ENCODE results near the gene TMEM51. TPM values are rescaled to one million over a fixed set of nuclear protein-coding genes. Genes with fewer than 3 reads are reported as not detected.

The TMEM51 gene
- total RNA-seq, 1 donor from 2014 or later, result 86.7 TPM

- DNase-seq (ENCODE audit: low read depth), result no peak
- no peak overlapping the region for H3K4me3 ChIP-seq (ENCODE audit: low read depth, low read length)
- no peak for TF ChIP-seq CTCF (conservative IDR thresholded peaks at IDR 0.05; ENCODE audit: low read depth, low read length)
Measured at GRCh38 chr1:15110128-15110866, 43.2 kb upstream of the TMEM51 start.

DNA sequence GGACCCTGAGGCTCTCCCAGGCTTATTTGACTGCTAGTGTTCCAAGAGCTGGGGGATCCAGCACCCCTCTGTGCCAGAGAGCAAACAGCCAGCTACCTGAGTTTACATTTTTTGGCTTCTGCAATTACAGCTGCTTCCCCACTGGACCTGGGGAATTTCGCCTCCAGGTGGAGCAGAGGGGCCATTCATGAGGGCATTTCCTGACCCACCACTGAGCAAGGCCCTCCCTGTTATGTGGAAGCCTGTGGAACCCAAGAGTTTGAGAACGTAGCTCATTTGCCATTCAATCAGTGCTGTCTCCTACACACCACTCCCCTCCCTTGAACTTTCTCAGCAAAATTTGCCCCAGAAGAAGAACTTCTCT is 42.7 kb upstream of the TMEM51 start:
- no peak for DNase-seq (ENCODE audit: low read depth)
- no peak overlapping the region for H3K4me3 ChIP-seq (ENCODE audit: low read depth, low read length)
- peak; percentile 17 for TF ChIP-seq CTCF (conservative IDR thresholded peaks at IDR 0.05; ENCODE audit: low read depth, low read length)

DNA sequence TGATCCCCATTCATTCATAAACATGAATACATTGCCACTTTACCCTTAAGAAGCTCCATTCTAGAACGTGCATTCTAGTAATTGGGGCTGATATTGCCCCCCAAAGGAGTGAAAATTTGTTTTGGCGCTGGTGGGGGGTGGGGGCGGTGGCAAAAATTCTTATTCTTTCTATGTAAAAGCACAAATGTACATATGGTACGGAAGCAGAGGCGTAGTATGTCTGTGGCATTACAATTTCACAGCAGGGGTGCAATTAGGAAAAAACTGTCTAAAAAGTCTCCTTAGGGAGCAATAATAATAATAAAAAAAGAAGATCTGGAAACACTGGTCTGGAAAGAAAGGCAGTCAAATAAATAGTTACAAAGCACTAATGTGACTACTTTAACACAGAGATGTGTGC is 40.4 kb upstream of the TMEM51 start:
- TF ChIP-seq CTCF (conservative IDR thresholded peaks at IDR 0.05; ENCODE audit: low read depth, low read length), result no peak
- DNase-seq (ENCODE audit: low read depth), result no peak
- no peak overlapping the region for H3K4me3 ChIP-seq (ENCODE audit: low read depth, low read length)

DNA sequence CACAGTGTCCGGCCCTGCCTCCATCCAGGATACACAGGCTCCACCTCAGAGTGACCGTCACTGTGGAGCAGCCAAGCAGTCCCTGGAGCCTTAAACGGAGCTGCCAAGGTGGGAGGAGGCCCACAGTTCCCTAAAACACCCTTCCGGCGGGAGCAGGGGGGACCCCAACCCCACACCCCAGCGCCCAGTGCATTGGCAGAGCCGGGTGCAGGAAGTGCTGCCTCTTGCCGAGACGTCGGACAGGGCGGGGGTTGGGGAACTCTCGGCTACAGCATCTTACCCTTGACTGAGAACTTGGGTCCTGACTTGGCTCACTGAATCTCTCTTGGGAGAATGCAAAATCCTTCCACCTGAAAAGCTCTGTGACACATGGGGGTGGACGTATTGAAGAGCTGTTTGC is 38.7 kb upstream of the TMEM51 start:
- H3K4me3 ChIP-seq (ENCODE audit: low read depth, low read length), result no peak overlapping the region
- no peak for TF ChIP-seq CTCF (conservative IDR thresholded peaks at IDR 0.05; ENCODE audit: low read depth, low read length)
- no peak for DNase-seq (ENCODE audit: low read depth)

DNA sequence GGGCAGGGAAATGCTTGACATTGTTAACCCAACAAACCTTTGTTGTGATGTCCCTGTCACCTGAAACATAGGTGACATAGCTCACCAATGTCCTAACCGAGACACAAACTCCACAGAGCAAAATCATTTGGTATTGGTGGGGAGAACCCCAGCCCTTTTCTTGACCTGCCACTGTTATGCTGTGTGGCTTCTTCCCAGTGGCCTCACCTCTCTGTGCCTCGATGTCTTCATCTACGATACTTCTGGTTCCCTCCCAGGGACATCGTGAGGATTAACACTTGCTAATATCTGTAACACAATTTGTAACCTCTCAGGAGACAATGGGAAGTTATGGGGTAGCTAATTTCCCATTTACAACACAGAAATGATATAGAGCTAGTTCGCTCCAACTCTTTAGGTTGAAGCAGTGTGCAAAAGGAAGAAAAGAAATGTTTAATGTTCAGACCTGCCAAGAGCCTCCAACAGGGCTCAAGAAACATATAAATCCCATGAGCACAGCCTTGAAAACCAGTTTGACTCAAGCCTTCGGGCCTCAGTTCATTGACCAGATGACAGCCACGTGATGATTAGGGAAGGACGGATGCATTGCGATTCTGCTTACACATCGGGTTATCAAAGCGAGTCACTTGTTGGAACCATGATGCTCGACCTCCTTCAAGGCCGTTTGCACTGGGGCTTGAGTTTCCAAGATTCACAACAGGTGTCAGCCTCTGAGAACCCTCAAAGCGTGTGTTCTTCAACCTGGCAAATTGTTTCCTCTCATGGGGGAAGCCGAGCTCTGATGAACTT is 37.8 kb upstream of the TMEM51 start:
- no peak for TF ChIP-seq CTCF (conservative IDR thresholded peaks at IDR 0.05; ENCODE audit: low read depth, low read length)
- no peak overlapping the region for H3K4me3 ChIP-seq (ENCODE audit: low read depth, low read length)
- no peak for DNase-seq (ENCODE audit: low read depth)

DNA sequence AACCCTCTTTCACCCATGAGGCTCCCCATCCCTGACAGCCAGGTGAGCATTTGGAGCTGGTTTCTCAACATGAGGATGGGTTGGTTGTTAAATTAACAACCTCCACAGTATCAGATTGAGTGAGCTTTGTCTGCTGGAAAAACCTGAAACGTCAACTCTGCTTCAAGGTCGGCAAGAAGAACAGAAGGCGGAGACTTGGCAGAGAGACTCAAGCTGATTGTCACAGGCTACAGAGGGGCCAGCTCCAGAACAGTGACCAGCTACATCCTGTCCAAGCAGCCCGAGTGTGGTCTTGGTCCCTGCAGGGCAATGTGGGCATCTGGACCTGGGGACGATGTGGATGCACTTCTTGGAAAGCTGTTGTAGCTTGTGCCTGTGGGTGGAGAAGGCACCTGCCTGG is 36.6 kb upstream of the TMEM51 start:
- no peak overlapping the region for H3K4me3 ChIP-seq (ENCODE audit: low read depth, low read length)
- DNase-seq (ENCODE audit: low read depth), result no peak
- TF ChIP-seq CTCF (conservative IDR thresholded peaks at IDR 0.05; ENCODE audit: low read depth, low read length), result no peak

Data from epithelial cell of proximal tubule (primary cell).